A673 (cell line): Measurements from ENCODE around the gene HNRNPUL2.

Experiments used
- CTCF ChIP-seq: fragments of 300-800, 200-600 bp; sonication (generic); conservative IDR thresholded peaks from 2 replicates; pipeline ENCODE4 v1.5.1; 2017; ENCODE audit warnings: low read depth, mild to moderate bottlenecking, antibody characterized with exemption, low read length, moderate library complexity, mixed read lengths
- EZH2 ChIP-seq: fragments of 200-600 bp; sonication (generic); IDR thresholded peaks from 2 replicates; pipeline ENCODE4 v1.6.1; 2017; ENCODE audit warnings: borderline replicate concordance, low read depth, mild to moderate bottlenecking, mixed read lengths, antibody characterized with exemption, low read length; ENCODE audit not compliant: poor library complexity, severe bottlenecking

- no peak for TF ChIP-seq CTCF
- no peak for TF ChIP-seq EZH2
Observed at GRCh38 chr11:62753736-62754603, 26.7 kb upstream of the HNRNPUL2 start, which contains the start of gene ZBTB3.
